IMR-90 (cell line): Measurements from ENCODE around the gene ANKRD42. TPM values are rescaled to one million over a fixed set of nuclear protein-coding genes. Genes with fewer than 3 reads are reported as not detected.

ENCODE experiments used
- ATAC-seq: fragments of 200-7000 bp; cut with Tn5 transposase; 2 replicates; pipeline ENCODE4 v1.9.1; 2020; ENCODE audit warnings: low read depth, mild to moderate bottlenecking, moderate library complexity
- BruUV-seq: library from RNA; stranded (reverse); fragments of 400-500 nt; replicated peaks from 2 replicates; lab custom pipeline; 2021; lab: Mats Ljungman, UMichigan
- CTCF ChIA-PET: fragments of 300-600 bp; formaldehyde crosslinking; extraction: SDS; loops from one replicate; lab custom pipeline; 2021; ENCODE audit warnings: antibody characterized with exemption; lab: Yijun Ruan, JAX
- POLR2A ChIA-PET: fragments of 300-600 bp; sonication (Branson Sonifier 250); formaldehyde crosslinking; loops from one replicate; lab custom pipeline; 2022; ENCODE audit warnings: antibody characterized with exemption; ENCODE audit not compliant: unreplicated experiment; lab: Charles Lee
- DNase-seq: peaks from one replicate; pipeline ENCODE4 v3.0.0; 2013
- H2AFZ ChIP-seq: replicated peaks from 2 replicates; pipeline ENCODE3; 2013; ENCODE audit warnings: low read length, mild to moderate bottlenecking; ENCODE audit not compliant: poor library complexity
- H2AK5ac ChIP-seq: 2 replicates; pipeline ENCODE4 v1.6.1; 2013; ENCODE audit warnings: low read depth, low read length, inconsistent platforms
- H2AK9ac ChIP-seq: replicated peaks from 2 replicates; pipeline ENCODE3; 2013; ENCODE audit warnings: mild to moderate bottlenecking, low read depth, low read length, moderate library complexity; ENCODE audit not compliant: poor library complexity
- H2BK120ac ChIP-seq: 2 replicates; pipeline ENCODE4 v1.6.1; 2013; ENCODE audit warnings: low read depth, low read length, inconsistent platforms
- H2BK15ac ChIP-seq: 3 replicates; pipeline ENCODE4 v1.6.1; 2013; ENCODE audit warnings: low read depth, low read length, inconsistent platforms
- H2BK20ac ChIP-seq: 2 replicates; pipeline ENCODE4 v1.6.1; 2013; ENCODE audit warnings: low read depth, mild to moderate bottlenecking, inconsistent platforms, low read length, moderate library complexity
- H2BK5ac ChIP-seq: 2 replicates; pipeline ENCODE4 v1.6.1; 2013; ENCODE audit warnings: mild to moderate bottlenecking, low read depth, low read length, inconsistent platforms; ENCODE audit not compliant: poor library complexity, severe bottlenecking
- H3K14ac ChIP-seq: replicated peaks from 2 replicates; pipeline ENCODE4 v1.6.1; 2013; ENCODE audit warnings: low read depth, low read length, inconsistent platforms
- H3K18ac ChIP-seq: 2 replicates; pipeline ENCODE4 v1.6.1; 2013; ENCODE audit warnings: low read depth, low read length, control low read depth
- H3K23ac ChIP-seq: 2 replicates; pipeline ENCODE4 v1.6.1; 2013; ENCODE audit warnings: low read depth, low read length, inconsistent platforms
- H3K27ac ChIP-seq: 2 replicates; pipeline ENCODE4 v1.5.1; 2013; ENCODE audit warnings: mild to moderate bottlenecking, control low read depth, low read length; ENCODE audit not compliant: insufficient read depth
- H3K27me3 ChIP-seq: 2 replicates; pipeline ENCODE4 v1.6.1; 2013; ENCODE audit warnings: low read length; ENCODE audit not compliant: control insufficient read depth, insufficient read depth
- H3K36me3 ChIP-seq: 2 replicates; pipeline ENCODE4 v1.6.1; 2013; ENCODE audit warnings: low read length, mixed read lengths; ENCODE audit not compliant: control insufficient read depth, insufficient read depth
- H3K4ac ChIP-seq: 2 replicates; pipeline ENCODE4 v1.6.1; 2013; ENCODE audit warnings: low read depth, low read length, inconsistent platforms
- H3K4me1 ChIP-seq: 2 replicates; pipeline ENCODE4 v1.6.1; 2013; ENCODE audit warnings: low read length, mixed read lengths; ENCODE audit not compliant: control insufficient read depth, insufficient read depth
- H3K4me2 ChIP-seq: 2 replicates; pipeline ENCODE4 v1.6.1; 2013; ENCODE audit warnings: low read depth, mild to moderate bottlenecking, control low read depth, low read length, moderate library complexity
- H3K4me3 ChIP-seq: 2 replicates; pipeline ENCODE4 v1.5.1; 2013; ENCODE audit warnings: low read depth, mild to moderate bottlenecking, control low read depth, low read length, moderate library complexity; ENCODE audit not compliant: insufficient read depth
- H3K56ac ChIP-seq: 2 replicates; pipeline ENCODE4 v1.6.1; 2013; ENCODE audit warnings: low read length, inconsistent platforms; ENCODE audit not compliant: insufficient read depth; ENCODE audit errors: extremely low read depth
- H3K79me1 ChIP-seq, 2 experiments: 2 replicates each; pipeline ENCODE4 v1.6.1; 2013; ENCODE audit warnings: low read length in 2 of 2, inconsistent platforms in 1 of 2, low read depth in 1 of 2
- H3K9ac ChIP-seq: 2 replicates; pipeline ENCODE4 v1.6.1; 2013; ENCODE audit warnings: low read depth, low read length, control low read depth
- H3K9me1 ChIP-seq: 2 replicates; pipeline ENCODE4 v1.6.1; 2013; ENCODE audit warnings: low read length, inconsistent platforms; ENCODE audit not compliant: insufficient read depth
- H3K9me3 ChIP-seq: 2 replicates; pipeline ENCODE4 v1.6.1; 2013; ENCODE audit warnings: low read length; ENCODE audit not compliant: control insufficient read depth, insufficient read depth
- H4K20me1 ChIP-seq: 2 replicates; pipeline ENCODE4 v1.6.1; 2013; ENCODE audit warnings: low read length, inconsistent platforms; ENCODE audit not compliant: insufficient read depth
- H4K5ac ChIP-seq: 2 replicates; pipeline ENCODE4 v1.6.1; 2013; ENCODE audit warnings: mild to moderate bottlenecking, low read depth, low read length, control low read depth
- H4K8ac ChIP-seq, 2 experiments: 2 replicates each; pipeline ENCODE4 v1.6.1; 2013; ENCODE audit warnings: low read depth in 2 of 2, low read length in 2 of 2, control low read depth in 1 of 2, inconsistent platforms in 1 of 2
- H4K91ac ChIP-seq: 2 replicates; pipeline ENCODE4 v1.6.1; 2013; ENCODE audit warnings: low read depth, low read length, inconsistent platforms; ENCODE audit not compliant: insufficient read depth
- CHD1 ChIP-seq: IDR thresholded peaks from 2 replicates; pipeline ENCODE4 v1.6.1; 2012; ENCODE audit warnings: low read depth, low read length, improper control_type of control experiment
- MXI1 ChIP-seq: IDR thresholded peaks from 2 replicates; pipeline ENCODE4 v1.6.1; 2012; ENCODE audit warnings: low read depth, mild to moderate bottlenecking, low read length, moderate library complexity, borderline replicate concordance
- POLR2A ChIP-seq: IDR thresholded peaks from 2 replicates; pipeline ENCODE4 v1.6.1; 2012; ENCODE audit warnings: mild to moderate bottlenecking, low read depth, low read length
- RCOR1 ChIP-seq: IDR thresholded peaks from 2 replicates; pipeline ENCODE4 v1.6.1; 2012; ENCODE audit warnings: mild to moderate bottlenecking, low read length, improper control_type of control experiment; ENCODE audit not compliant: insufficient replicate concordance
- WGBS, 2 experiments: methylation state at CpG; one replicate each; pipeline versions ENCODE4 v1.1.5 to v1.1.7; 2013; ENCODE audit warnings: missing lambda C conversion rate in 2 of 2; ENCODE audit not compliant: insufficient read length in 1 of 2; ENCODE audit errors: extremely low coverage in 2 of 2; 5-methylcytosine and 5-hydroxymethylcytosine counted together
- dilution Hi-C: fragments of 300-500 bp; cut with HindIII; formaldehyde crosslinking; loops from one replicate; pipeline ENCODE4 v1.14.3; 2018; ENCODE audit warnings: low sequenced_read_pairs; ENCODE audit not compliant: unreplicated experiment
- in situ Hi-C: fragments of 300-500 bp; cut with MboI; formaldehyde crosslinking; loops from 3 replicates; pipeline ENCODE4 v1.14.3; 2019; ENCODE audit warnings: low sequenced_read_pairs, inconsistent platforms, mixed read lengths
- intact Hi-C: fragments of 100-400 bp; cut with micrococcal nuclease; formaldehyde crosslinking; loops from 2 replicates; pipeline ENCODE4 v1.10.0; 2022
- polyA plus RNA-seq, 3 experiments: library from polyadenylated mRNA; depleted of rRNA; stranded (reverse); fragments of >200 nt; gene quantifications; 2 replicates each; pipeline ENCODE4 v1.2.3, GENCODE V29; 2012; ENCODE audit warnings: low replicate concordance in 1 of 3
- total RNA-seq: library from RNA; depleted of rRNA; stranded (reverse); fragments of >200 nt; gene quantifications from 2 replicates; pipeline ENCODE4 v1.2.3, GENCODE V29; 2012

The ANKRD42 gene
- total and polyA plus RNA-seq, 2 of the 4 experiments (the other 2 are of a cell fraction) = 5.2 to 5.6 TPM

DNA sequence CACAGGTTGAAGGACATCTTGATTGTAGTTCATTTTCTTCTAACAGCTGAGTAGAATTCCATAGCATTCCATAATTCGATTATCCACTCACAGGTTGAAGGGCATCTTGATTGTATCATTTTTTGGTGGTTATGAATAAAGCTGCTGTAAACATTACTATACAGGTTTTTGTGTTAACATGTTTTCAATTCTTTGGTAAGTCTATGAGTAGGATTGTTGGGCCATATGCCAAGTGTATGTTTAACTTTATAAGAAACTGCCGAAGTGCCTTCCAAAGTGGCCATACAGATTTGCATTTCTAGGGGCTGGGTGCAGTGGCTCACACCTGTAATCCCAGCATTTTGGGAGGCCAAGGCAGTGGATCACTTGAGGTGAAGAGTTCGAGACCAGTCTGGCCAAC, 44.6 kb downstream of the ANKRD42 start:
- intact Hi-C loops (no loop called here), dilution Hi-C loops (no loop called here)
- ATAC-seq = no peak; the same call in 1 of the 2 replicates

More for the DNA sequence above, 44.6 kb downstream of the ANKRD42 start:
- Histone ChIP-seq H3K9me1 (no peaks in the 10 kb centered on the region), H3K4me3 (no peak overlapping the region), H2AFZ (no peak overlapping the region), H4K91ac (no peak overlapping the region), H3K18ac (no peak overlapping the region), H3K9ac (no peak overlapping the region), H3K36me3 (no peaks in the 10 kb centered on the region), H3K23ac (no peak overlapping the region), H2BK120ac (no peak overlapping the region), H3K4me2 (no peak overlapping the region), H2BK20ac (no peak overlapping the region), H3K4me1 (0 out of 2 replicates have a peak, but pooled peaks cover 1% of the 10 kb centered on the region), H4K20me1 (no peaks in the 10 kb centered on the region), H2BK15ac (no peak overlapping the region), H3K27ac (no peak overlapping the region), H4K5ac (no peak overlapping the region), H2AK5ac (no peak overlapping the region), H3K9me3 (no peaks in the 10 kb centered on the region), H3K27me3 (no peaks in the 10 kb centered on the region), H3K56ac (no peak overlapping the region), H4K8ac (no peak overlapping the region), H3K14ac (no peak overlapping the region), H2BK5ac (no peak overlapping the region), H3K4ac (no peak overlapping the region), H2AK9ac (no peak overlapping the region), H3K79me1 (no peaks in the 10 kb centered on the region)
- ChIA-PET CTCF (interaction anchor here (2.8 kb wide), 1 partner anchor 12 kb away, joined by 14 read pairs; no protein-coding TSS in a partner anchor), POLR2A (no interaction called here)
- no TSS peak for BruUV-seq
- TF ChIP-seq POLR2A = no peak
- TF ChIP-seq CHD1 = no peak
- TF ChIP-seq MXI1 = no peak
- TF ChIP-seq RCOR1 = no peak
- in situ Hi-C loops = no loop called here
- peak; percentile 73 for DNase-seq
- WGBS, 2 experiments = 38% methylated on average over 2 of the region's 3 CpGs; no CpG with 5 or more reads in 1 of the 2 experiments
